Upper lobe of right lung (tissue), 1 donor: ENCODE data around the gene XPA. TPM values are rescaled to one million over a fixed set of nuclear protein-coding genes. Genes with fewer than 3 reads are reported as not detected.
A peak's percentile ranks its signal among the peaks of the same experiment; 100 is the strongest.
"Not testable (repeated sequence)": the region's sequence is repeated elsewhere in the genome, so short reads cannot be mapped to it uniquely, and the experiment has no call there.

Experiments
- ATAC-seq: fragments of 200-7000 bp; cut with Tn5 transposase; one replicate; pipeline ENCODE4 v1.9.1; 2020; ENCODE audit warnings: mild to moderate bottlenecking, moderate library complexity
- DNase-seq: peaks from one replicate; pipeline ENCODE4 v3.0.0-alpha.2; 2020
- H3K27ac ChIP-seq: fragments of 200-600 bp; one replicate; pipeline ENCODE4 v1.8.0; 2022
- H3K27me3 ChIP-seq: fragments of 200-600 bp; one replicate; pipeline ENCODE4 v1.8.0; 2022; ENCODE audit warnings: mild to moderate bottlenecking
- H3K36me3 ChIP-seq: fragments of 200-600 bp; one replicate; pipeline ENCODE4 v1.8.0; 2022
- H3K4me1 ChIP-seq: fragments of 200-600 bp; one replicate; pipeline ENCODE4 v1.8.0; 2022
- H3K4me3 ChIP-seq: fragments of 200-600 bp; one replicate; pipeline ENCODE4 v1.8.0; 2022; ENCODE audit warnings: mild to moderate bottlenecking
- H3K9me3 ChIP-seq: fragments of 200-600 bp; one replicate; pipeline ENCODE4 v1.8.0; 2022
- intact Hi-C: fragments of 100-400 bp; cut with DNase I; formaldehyde crosslinking; loops from one replicate; pipeline ENCODE4 v1.11.0; 2022
- long read RNA-seq: library from polyadenylated mRNA; unstranded; transcript quantifications from one replicate; pipeline ENCODE4 v2.0.0, GENCODE V29; 2021
- total RNA-seq: library from RNA; stranded (reverse); fragmentation: NEBNext Ultra II Directional; extraction: Animal tissue kit (Norgen Biotek cat#: 25700); gene quantifications from one replicate; pipeline ENCODE4 v1.2.1, GENCODE V29; 2021
- TF ChIP-seq, protein P1 (sequence below): fragments of 200-600 bp; IDR thresholded peaks from one replicate; pipeline ENCODE4 v1.8.0; 2022; ENCODE audit warnings: antibody characterized with exemption
- donor health status: DM: no; HTN: yes; CAD: no; lungs with severe emphysema.

XPA gene
- total RNA-seq = 11.2 TPM
- long read RNA-seq, transcript XPA-201 (6 exons, 1,417 nt) = major isoform, 12 of 17 reads
- long read RNA-seq, partial matches to known transcripts = 2 of 17 reads
- long read RNA-seq, other reads (novel, unspliced or antisense) = 3 of 17 reads

GRCh38 chr9:97696803-97697601, at the start of gene XPA:
TSS of gene XPA (minus strand) at chr9:97697340. CDS start at chr9:97697292, 48 bp downstream.
- TF ChIP-seq, protein P1, sequence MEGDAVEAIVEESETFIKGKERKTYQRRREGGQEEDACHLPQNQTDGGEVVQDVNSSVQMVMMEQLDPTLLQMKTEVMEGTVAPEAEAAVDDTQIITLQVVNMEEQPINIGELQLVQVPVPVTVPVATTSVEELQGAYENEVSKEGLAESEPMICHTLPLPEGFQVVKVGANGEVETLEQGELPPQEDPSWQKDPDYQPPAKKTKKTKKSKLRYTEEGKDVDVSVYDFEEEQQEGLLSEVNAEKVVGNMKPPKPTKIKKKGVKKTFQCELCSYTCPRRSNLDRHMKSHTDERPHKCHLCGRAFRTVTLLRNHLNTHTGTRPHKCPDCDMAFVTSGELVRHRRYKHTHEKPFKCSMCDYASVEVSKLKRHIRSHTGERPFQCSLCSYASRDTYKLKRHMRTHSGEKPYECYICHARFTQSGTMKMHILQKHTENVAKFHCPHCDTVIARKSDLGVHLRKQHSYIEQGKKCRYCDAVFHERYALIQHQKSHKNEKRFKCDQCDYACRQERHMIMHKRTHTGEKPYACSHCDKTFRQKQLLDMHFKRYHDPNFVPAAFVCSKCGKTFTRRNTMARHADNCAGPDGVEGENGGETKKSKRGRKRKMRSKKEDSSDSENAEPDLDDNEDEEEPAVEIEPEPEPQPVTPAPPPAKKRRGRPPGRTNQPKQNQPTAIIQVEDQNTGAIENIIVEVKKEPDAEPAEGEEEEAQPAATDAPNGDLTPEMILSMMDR = no peak
- H3K4me1 ChIP-seq = peaks cover 25% of the 10 kb centered on the region
- intact Hi-C loops = no loop called here
- peaks cover 15% of the 10 kb centered on the region for H3K36me3 ChIP-seq
- H3K4me3 ChIP-seq = peak within 1 kb of the TSS; percentile 86
- H3K27me3 ChIP-seq = no peaks in the 10 kb centered on the region
- no peaks in the 10 kb centered on the region for H3K9me3 ChIP-seq
- H3K27ac ChIP-seq = peak within 1 kb of the TSS; percentile 94
- DNase-seq (peak; percentile 99), ATAC-seq (peak; percentile 99)

DNA sequence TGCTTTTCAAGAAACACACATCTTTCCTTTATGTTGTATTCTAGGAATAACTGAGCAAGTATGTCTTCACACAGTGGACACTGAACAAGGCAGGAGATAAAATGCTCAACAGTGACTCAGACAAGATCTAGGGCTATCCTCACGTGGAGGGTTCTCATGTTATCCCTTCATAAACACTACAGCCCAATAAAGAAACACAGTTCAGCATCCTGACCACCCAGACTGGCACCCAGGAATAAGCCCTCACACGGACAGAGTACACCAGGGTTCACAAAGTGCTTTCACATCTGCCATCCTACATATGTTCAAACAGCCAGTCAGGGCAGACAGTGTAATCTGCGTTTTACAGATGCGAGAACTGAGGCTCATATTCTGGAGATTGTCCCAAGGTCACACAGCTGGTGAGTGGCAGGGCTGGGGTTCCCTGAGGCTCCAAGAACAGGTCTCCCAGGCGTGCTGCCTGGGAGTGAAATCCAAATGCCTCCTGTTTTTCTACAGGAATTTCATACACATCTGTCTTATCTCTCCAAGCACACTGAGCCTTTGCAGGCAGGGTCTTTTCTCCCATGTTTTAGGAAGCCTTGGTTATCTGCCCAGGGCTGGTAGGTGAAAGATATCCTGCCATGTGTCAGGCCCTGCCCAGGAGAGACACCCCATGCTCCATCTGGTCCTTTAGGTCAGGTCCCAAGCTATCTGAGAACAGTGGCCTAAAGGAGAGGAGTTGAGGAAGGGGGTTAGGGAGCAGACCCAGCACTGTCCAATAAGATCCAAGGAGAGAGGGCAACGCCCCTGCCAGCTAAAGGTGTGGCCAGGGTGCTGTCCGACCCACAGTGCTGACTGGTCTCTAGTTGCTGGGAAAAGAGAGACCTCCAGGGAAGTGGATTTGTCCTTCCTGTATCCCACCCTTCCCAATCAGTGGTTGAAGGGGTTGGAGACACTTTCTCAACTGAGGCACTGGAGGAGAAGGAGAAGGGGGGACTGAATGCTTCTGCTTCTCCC, 47.9 kb upstream of the XPA start:
- Histone ChIP-seq H3K4me1 (no peaks in the 10 kb centered on the region), H3K4me3 (no peak overlapping the region), H3K27me3 (peaks cover 23% of the 10 kb centered on the region), H3K9me3 (no peaks in the 10 kb centered on the region), H3K27ac (no peak overlapping the region), H3K36me3 (no peaks in the 10 kb centered on the region)
- intact Hi-C loops = no loop called here
- TF ChIP-seq, protein P1 = no peak
- no peak for ATAC-seq
- no peak for DNase-seq

- H3K4me1 ChIP-seq, intact Hi-C loops, H3K4me3 ChIP-seq, ATAC-seq, H3K9me3 ChIP-seq, H3K27ac ChIP-seq, DNase-seq, H3K36me3 ChIP-seq: not testable (repeated sequence)
- H3K27me3 ChIP-seq = peaks cover 32% of the 10 kb centered on the region
These were observed 46.9 kb upstream of the XPA start for GRCh38 chr9:97744025-97744424.

DNA sequence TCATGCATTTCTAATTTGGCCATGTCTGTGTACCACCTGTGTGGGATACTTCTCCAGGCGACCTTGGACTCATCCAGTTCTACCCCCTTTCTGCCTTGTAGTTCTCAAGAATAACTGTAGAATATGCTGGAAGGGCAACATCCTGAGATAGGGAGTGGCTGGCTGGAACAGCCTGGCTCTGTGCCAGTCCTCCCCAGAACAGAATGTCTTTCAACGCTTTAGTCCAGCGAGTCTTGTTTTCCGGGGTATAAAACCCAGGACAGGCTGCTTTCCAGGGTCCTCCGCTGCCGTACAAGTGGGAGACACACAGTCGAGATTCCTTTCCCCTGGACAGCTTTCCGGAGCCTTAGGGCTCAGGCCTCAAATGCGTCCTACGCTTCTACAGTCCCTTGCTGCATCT, 45.4 kb upstream of the XPA start:
- H3K27me3 ChIP-seq = peaks cover 38% of the 10 kb centered on the region
- intact Hi-C loops = no loop called here

GRCh38 chr9:97741947-97742346, 44.8 kb upstream of the XPA start:
- TF ChIP-seq, protein P1 = no peak
- H3K4me1 ChIP-seq = no peaks in the 10 kb centered on the region
- H3K36me3 ChIP-seq = no peaks in the 10 kb centered on the region
- no peak for ATAC-seq
- H3K27ac ChIP-seq = no peak overlapping the region
- H3K4me3 ChIP-seq = no peak overlapping the region
- intact Hi-C loops = no loop called here
- H3K9me3 ChIP-seq = no peaks in the 10 kb centered on the region
- no peak for DNase-seq
- peaks cover 42% of the 10 kb centered on the region for H3K27me3 ChIP-seq

More for the DNA sequence above, 45.4 kb upstream of the XPA start:
- ATAC-seq (no peak), DNase-seq (no peak)
- TF ChIP-seq, protein P1 = no peak
- Histone ChIP-seq H3K36me3 (no peaks in the 10 kb centered on the region), H3K27ac (no peak overlapping the region), H3K4me3 (no peak overlapping the region), H3K9me3 (no peaks in the 10 kb centered on the region), H3K4me1 (no peaks in the 10 kb centered on the region)
